GM19023 (cell line): Measurements from ENCODE around the gene LRP1-AS.
A peak's percentile ranks its signal among the peaks of the same experiment; 100 is the strongest.
"Not testable (repeated sequence)": the region's sequence is repeated elsewhere in the genome, so short reads cannot be mapped to it uniquely, and the experiment has no call there.

Experiments used
- ATAC-seq: cut with Tn5 transposase; IDR thresholded peaks from one replicate; pipeline ENCODE4 v1.9.1; 2021; ENCODE audit warnings: mild to moderate bottlenecking, moderate library complexity; ENCODE audit not compliant: unreplicated experiment

Gene LRP1-AS

GRCh38 chr12:57124261-57124877 lies 23.1 kb downstream of the LRP1-AS start:
- no peak for ATAC-seq

GRCh38 chr12:57123813-57124212 lies 23.6 kb downstream of the LRP1-AS start:
- no peak for ATAC-seq

- not testable (repeated sequence) for ATAC-seq
Measured at GRCh38 chr12:57120718-57121117, 26.7 kb downstream of the LRP1-AS start.

GRCh38 chr12:57119294-57120085 lies 27.9 kb downstream of the LRP1-AS start:
- ATAC-seq, result no peak

- ATAC-seq, result no peak
Measured at GRCh38 chr12:57118711-57119271, 28.6 kb downstream of the LRP1-AS start.

GRCh38 chr12:57116580-57117281 lies 30.7 kb downstream of the LRP1-AS start:
- ATAC-seq, result no peak

- peak; percentile 63 for ATAC-seq
Measured at GRCh38 chr12:57112492-57113294, 34.7 kb downstream of the LRP1-AS start.

- peak; percentile 53 for ATAC-seq
Measured at GRCh38 chr12:57111031-57111734, 36.2 kb downstream of the LRP1-AS start, which contains the start of gene STAT6. STAT6 (minus strand) TSS chr12:57111362; CDS start chr12:57108278, 3,084 bp downstream.

- peak; percentile 52 for ATAC-seq
Measured at GRCh38 chr12:57110104-57111030, 37.1 kb downstream of the LRP1-AS start.

GRCh38 chr12:57109207-57110103 lies 38.0 kb downstream of the LRP1-AS start:
- no peak for ATAC-seq

- ATAC-seq, result no peak
Measured at GRCh38 chr12:57107456-57108155, 39.8 kb downstream of the LRP1-AS start.

- no peak for ATAC-seq
Measured at GRCh38 chr12:57106021-57106708, 41.3 kb downstream of the LRP1-AS start.

- ATAC-seq, result no peak
Measured at GRCh38 chr12:57105011-57105753, 42.2 kb downstream of the LRP1-AS start.

- ATAC-seq, result no peak
Measured at GRCh38 chr12:57104292-57104910, 43.0 kb downstream of the LRP1-AS start.

- ATAC-seq, result no peak
Measured at GRCh38 chr12:57103856-57104255, 43.6 kb downstream of the LRP1-AS start.
